Tibial nerve (tissue), 4 donors: ENCODE data around the gene PDLIM5. TPM values are rescaled to one million over a fixed set of nuclear protein-coding genes. Genes with fewer than 3 reads are reported as not detected.

ENCODE experiments used
- DNase-seq, 2 donors: peaks; one replicate each; pipeline ENCODE4 v3.0.0-alpha.2; 2019; ENCODE audit warnings: low spot score in 2 of 2
- H3K27ac ChIP-seq, 4 donors: fragments of 200-600 bp; sonication (generic) in 3 of 4; one replicate each; pipeline ENCODE4 v1.5.1; 2017 to 2019; ENCODE audit warnings: mild to moderate bottlenecking in 1 of 4
- H3K27me3 ChIP-seq, 2 donors: fragments of 200-600 bp; sonication (generic) in 1 of 2; one replicate each; pipeline versions ENCODE4 v1.5.1 to v1.6.0; 2017 to 2019
- H3K36me3 ChIP-seq, 3 donors: fragments of 200-600 bp; sonication (generic); one replicate each; pipeline ENCODE4 v1.5.1; 2018 to 2019
- H3K4me1 ChIP-seq, 4 donors: fragments of 200-600 bp; sonication (generic) in 3 of 4; one replicate each; pipeline ENCODE4 v1.5.1; 2017 to 2019
- H3K4me3 ChIP-seq, 4 donors: fragments of 200-600 bp; sonication (generic) in 3 of 4; one replicate each; pipeline ENCODE4 v1.5.1; 2017 to 2019; ENCODE audit warnings: mild to moderate bottlenecking in 1 of 4, moderate library complexity in 1 of 4
- H3K9me3 ChIP-seq, 4 donors: fragments of 200-600 bp; sonication (generic) in 3 of 4; one replicate each; pipeline ENCODE4 v1.5.1; 2017 to 2019
- EP300 ChIP-seq, 2 donors: sonication (generic); formaldehyde crosslinking; IDR thresholded peaks; one replicate each; pipeline ENCODE4 v1.6.1; 2017; ENCODE audit warnings: antibody characterized with exemption in 2 of 2, mild to moderate bottlenecking in 1 of 2
- POLR2A ChIP-seq, 2 donors: fragments of 450-650 bp; IDR thresholded peaks; one replicate each; pipeline ENCODE4 v1.6.1; 2017; ENCODE audit warnings: antibody characterized with exemption in 2 of 2, mild to moderate bottlenecking in 2 of 2, moderate library complexity in 2 of 2
- WGBS, 2 donors: methylation state at CpG; one replicate each; pipeline ENCODE4 v1.1.5; 2018; 5-methylcytosine and 5-hydroxymethylcytosine counted together
- total RNA-seq, 4 donors: library from RNA; depleted of rRNA; stranded (reverse); fragments of >200 nt; gene quantifications; one replicate each; pipeline ENCODE4 v1.1.0, GENCODE V29; 2016
- TF ChIP-seq, protein P1 (sequence below), 5 experiments: fragments of 200-600 bp in 3 of 5; fragments of 450-650 bp in 2 of 5; sonication (generic) in 3 of 5; IDR thresholded peaks; one replicate each; pipeline ENCODE4 v1.5.1; 2016 to 2019; ENCODE audit warnings: antibody characterized with exemption in 5 of 5, mild to moderate bottlenecking in 3 of 5, moderate library complexity in 2 of 5

PDLIM5 gene
- total RNA-seq, 4 donors from 2014 or later, result 73.5 to 117 (median 98.2) TPM

DNA sequence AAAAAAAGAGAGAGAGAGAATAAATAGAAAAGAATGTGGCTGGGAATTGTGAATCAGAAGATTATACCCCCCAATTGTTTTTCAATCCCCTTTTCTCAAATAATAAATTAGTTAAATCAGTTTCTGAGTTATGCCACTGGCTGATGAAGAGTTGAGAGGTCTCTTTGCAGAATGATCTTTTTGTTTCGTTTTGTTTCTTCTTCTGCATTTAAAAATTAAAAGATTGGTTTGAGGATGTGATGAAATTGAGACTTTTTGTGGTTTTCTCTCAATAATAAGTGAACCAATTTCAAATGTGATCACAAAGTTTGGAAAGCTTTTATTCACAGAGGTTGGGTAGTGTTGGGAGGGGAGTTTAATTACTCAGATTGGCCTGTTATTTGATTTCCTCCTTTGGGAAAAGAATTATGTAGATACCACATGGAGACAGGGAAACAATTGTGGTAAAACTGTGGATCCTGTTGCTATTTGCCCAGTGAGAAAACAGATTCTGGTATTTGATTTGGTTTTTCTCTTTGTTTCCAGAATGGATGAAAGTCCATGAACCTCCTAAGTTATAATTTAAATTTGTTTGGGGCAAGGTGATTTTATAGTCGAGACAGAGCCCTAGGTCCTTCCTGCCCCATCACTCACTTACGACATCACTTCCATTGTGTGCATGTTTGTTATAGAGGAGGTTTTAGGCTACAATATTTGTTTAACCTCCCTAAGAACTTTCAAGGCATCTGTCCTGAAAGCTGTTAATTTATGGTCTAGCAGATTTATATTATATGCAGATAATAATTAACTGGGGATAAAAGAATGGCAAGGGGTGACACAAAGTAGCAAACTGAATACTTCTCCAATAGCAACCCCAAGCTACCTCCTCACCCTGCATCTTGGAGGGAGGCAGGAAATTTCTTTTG lies 214.0 kb downstream of the PDLIM5 start:
- TF ChIP-seq, protein P1, sequence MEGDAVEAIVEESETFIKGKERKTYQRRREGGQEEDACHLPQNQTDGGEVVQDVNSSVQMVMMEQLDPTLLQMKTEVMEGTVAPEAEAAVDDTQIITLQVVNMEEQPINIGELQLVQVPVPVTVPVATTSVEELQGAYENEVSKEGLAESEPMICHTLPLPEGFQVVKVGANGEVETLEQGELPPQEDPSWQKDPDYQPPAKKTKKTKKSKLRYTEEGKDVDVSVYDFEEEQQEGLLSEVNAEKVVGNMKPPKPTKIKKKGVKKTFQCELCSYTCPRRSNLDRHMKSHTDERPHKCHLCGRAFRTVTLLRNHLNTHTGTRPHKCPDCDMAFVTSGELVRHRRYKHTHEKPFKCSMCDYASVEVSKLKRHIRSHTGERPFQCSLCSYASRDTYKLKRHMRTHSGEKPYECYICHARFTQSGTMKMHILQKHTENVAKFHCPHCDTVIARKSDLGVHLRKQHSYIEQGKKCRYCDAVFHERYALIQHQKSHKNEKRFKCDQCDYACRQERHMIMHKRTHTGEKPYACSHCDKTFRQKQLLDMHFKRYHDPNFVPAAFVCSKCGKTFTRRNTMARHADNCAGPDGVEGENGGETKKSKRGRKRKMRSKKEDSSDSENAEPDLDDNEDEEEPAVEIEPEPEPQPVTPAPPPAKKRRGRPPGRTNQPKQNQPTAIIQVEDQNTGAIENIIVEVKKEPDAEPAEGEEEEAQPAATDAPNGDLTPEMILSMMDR (IDR thresholded peaks at IDR 0.05), result no peak
- TF ChIP-seq POLR2A (IDR thresholded peaks at IDR 0.05), result no peak
- no peak for TF ChIP-seq EP300 (IDR thresholded peaks at IDR 0.05)

DNA sequence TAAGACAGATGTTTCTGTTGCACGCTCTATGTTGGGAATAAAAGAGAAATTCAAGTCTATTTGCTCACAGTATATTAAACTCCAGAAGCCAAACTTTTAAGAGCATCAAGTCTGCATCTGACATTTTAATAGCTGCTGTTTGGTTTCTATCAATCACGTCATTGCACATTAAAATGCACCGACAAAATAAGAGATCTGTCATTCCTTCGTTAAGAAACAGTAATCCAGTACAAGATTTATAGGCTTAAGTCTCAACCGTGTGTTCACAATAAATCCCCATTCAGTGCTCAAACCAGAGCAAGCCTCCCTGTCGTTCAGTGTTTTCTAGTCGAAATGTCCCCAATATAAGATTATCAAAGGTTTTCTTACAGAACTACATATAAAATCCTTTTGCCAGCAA lies 217.0 kb downstream of the PDLIM5 start:
- Histone ChIP-seq H3K27ac (no peak overlapping the region), H3K9me3 (no peaks in the 10 kb centered on the region), H3K4me1 (peaks cover 0 to 4% (median 0%) of the 10 kb centered on the region in 4 donors), H3K4me3 (no peak overlapping the region), H3K27me3 (no peaks in the 10 kb centered on the region), H3K36me3 (peaks cover 0 to 16% (median 0%) of the 10 kb centered on the region in 3 donors)
- DNase-seq, result no peak
- 75 to 80% methylated on average over 7 of the region's 7 CpGs for WGBS, 2 donors
- TF ChIP-seq EP300 (IDR thresholded peaks at IDR 0.05) (no peak), POLR2A (IDR thresholded peaks at IDR 0.05) (no peak)
- TF ChIP-seq, protein P1 (IDR thresholded peaks at IDR 0.05), result no peak

More for the DNA sequence above, 214.0 kb downstream of the PDLIM5 start:
- DNase-seq, result no peak
- Histone ChIP-seq H3K27me3 (no peaks in the 10 kb centered on the region), H3K4me3 (no peak overlapping the region), H3K4me1 (peaks cover 0 to 4% (median 0%) of the 10 kb centered on the region in 4 donors), H3K27ac (no peak overlapping the region), H3K36me3 (peaks cover 0 to 32% (median 0%) of the 10 kb centered on the region in 3 donors), H3K9me3 (no peaks in the 10 kb centered on the region)
- 67 to 69% methylated on average over 3 of the region's 3 CpGs for WGBS, 2 donors

DNA sequence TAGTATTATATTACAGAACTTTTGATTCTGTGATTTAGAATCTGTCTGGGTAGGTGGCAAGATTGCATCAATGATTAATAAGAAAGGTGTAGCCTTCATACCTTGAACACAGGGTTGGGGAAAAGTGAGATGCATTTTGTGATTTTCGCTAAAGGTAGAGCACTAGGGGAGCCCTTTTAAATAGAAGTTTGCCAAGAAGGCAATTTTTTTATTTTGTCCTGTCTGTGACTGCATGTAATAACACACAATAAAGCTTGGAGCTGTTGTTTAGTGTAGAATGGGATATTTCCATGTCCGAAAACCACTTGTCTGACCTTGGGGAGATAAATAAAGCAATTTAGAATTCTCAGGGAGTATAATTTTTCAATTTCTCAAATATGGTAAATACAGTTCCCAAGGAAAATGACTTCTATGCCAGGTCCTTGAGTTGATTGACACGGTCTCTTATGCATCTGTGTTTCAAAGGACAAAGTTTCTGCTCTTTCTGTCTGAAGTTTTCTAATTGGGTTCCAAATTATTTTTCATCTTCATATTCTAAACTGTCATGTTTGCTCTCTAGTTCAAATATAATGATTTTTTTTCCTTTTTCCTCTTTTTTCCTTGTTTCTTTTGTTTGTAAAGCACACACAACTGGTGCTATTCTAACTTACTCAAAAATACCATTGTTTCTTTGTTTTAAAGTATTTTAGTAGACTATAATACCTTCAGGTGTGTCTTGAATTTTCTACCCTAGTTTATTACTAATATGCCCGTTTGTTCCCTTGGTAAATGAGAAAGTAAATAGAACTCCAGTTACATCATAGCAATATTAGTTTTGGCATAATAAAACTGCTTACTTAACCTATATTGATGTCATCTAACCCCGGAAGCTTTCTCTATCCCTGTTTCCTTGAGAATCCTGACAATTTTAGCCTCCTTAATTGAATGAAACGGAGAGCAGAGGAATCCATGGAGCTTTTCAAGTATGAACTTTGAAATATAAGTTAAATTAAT lies 218.2 kb downstream of the PDLIM5 start:
- peaks cover 0 to 4% (median 0%) of the 10 kb centered on the region in 4 donors for H3K4me1 ChIP-seq
- no peak for DNase-seq
- no peaks in the 10 kb centered on the region for H3K9me3 ChIP-seq
- H3K36me3 ChIP-seq, result peaks cover 0 to 9% (median 0%) of the 10 kb centered on the region in 3 donors
- TF ChIP-seq EP300 (IDR thresholded peaks at IDR 0.05) (no peak), POLR2A (IDR thresholded peaks at IDR 0.05) (no peak)
- TF ChIP-seq, protein P1 (IDR thresholded peaks at IDR 0.05), result no peak
- no peak overlapping the region for H3K4me3 ChIP-seq
- no peak overlapping the region for H3K27ac ChIP-seq
- no peaks in the 10 kb centered on the region for H3K27me3 ChIP-seq
- 61 to 67% methylated on average over 6 of the region's 6 CpGs for WGBS, 2 donors

DNA sequence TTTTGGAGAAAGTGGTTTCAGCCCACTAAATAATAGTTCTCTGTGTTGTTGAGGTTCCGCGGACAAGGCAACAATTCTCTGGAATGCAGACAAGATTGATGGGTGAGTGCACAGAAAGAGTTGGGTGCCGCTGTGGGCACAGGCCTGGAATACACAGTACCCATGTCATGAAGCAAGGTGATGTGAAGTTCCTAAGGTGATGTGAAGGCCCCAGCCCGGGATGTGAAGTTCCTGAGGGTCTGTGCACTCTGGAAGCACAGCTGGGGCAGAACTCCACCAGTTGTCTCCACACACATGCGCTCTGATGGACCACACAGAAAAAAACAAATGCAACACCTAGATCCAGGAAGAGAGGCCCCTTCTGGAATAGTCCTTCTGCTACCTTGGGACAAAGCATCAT lies 219.4 kb downstream of the PDLIM5 start:
- Histone ChIP-seq H3K9me3 (no peaks in the 10 kb centered on the region), H3K4me1 (no peaks in the 10 kb centered on the region), H3K36me3 (peaks cover 0 to 2% (median 0%) of the 10 kb centered on the region in 3 donors), H3K27ac (no peak overlapping the region), H3K27me3 (no peaks in the 10 kb centered on the region), H3K4me3 (no peak overlapping the region)
- DNase-seq, result no peak
- 76 to 80% methylated on average over 5 of the region's 5 CpGs for WGBS, 2 donors
- TF ChIP-seq EP300 (IDR thresholded peaks at IDR 0.05) (no peak), POLR2A (IDR thresholded peaks at IDR 0.05) (no peak)
- TF ChIP-seq, protein P1 (IDR thresholded peaks at IDR 0.05), result no peak
